KMS-11 (cell line): ENCODE data around the gene INO80C.

Experiments
- H2AFZ ChIP-seq: fragments of 200-600 bp; sonication (generic); 2 replicates; pipeline ENCODE4 v1.6.1; 2016; ENCODE audit warnings: antibody characterized with exemption, mixed run types, low read depth
- H3K27ac ChIP-seq: fragments of 200-600 bp; sonication (generic); 2 replicates; pipeline ENCODE4 v1.6.1; 2016; ENCODE audit warnings: mild to moderate bottlenecking, mixed run types
- H3K27me3 ChIP-seq: fragments of 200-600 bp; sonication (generic); 2 replicates; pipeline ENCODE4 v1.6.1; 2017; ENCODE audit warnings: mild to moderate bottlenecking, low read depth, mixed run types, moderate library complexity; ENCODE audit not compliant: insufficient read depth
- H3K36me3 ChIP-seq: fragments of 200-600 bp; sonication (generic); 2 replicates; pipeline ENCODE4 v1.6.1; 2017; ENCODE audit warnings: mild to moderate bottlenecking, mixed run types; ENCODE audit not compliant: insufficient read depth
- H3K4me1 ChIP-seq: fragments of 200-600 bp; sonication (generic); 2 replicates; pipeline ENCODE4 v1.6.1; 2016; ENCODE audit warnings: mild to moderate bottlenecking, low read depth, mixed run types; ENCODE audit not compliant: poor library complexity, severe bottlenecking
- H3K4me2 ChIP-seq: fragments of 200-600 bp; sonication (generic); 2 replicates; pipeline ENCODE4 v1.7.0; 2016; ENCODE audit warnings: mild to moderate bottlenecking, mixed run types
- H3K4me3 ChIP-seq: fragments of 200-600 bp; sonication (generic); IDR thresholded peaks from 2 replicates; pipeline ENCODE4 v1.6.1; 2017; ENCODE audit warnings: low read depth, low read length, mixed read lengths; ENCODE audit not compliant: insufficient read depth
- H3K79me2 ChIP-seq: fragments of 200-600 bp; sonication (generic); 2 replicates; pipeline ENCODE4 v1.6.1; 2016; ENCODE audit warnings: low read depth, mixed run types; ENCODE audit not compliant: insufficient read depth
- H3K9ac ChIP-seq: fragments of 200-600 bp; sonication (generic); 2 replicates; pipeline ENCODE4 v1.6.1; 2016; ENCODE audit warnings: mild to moderate bottlenecking, mixed run types
- H4K20me1 ChIP-seq: fragments of 200-600 bp; sonication (generic); 2 replicates; pipeline ENCODE4 v1.6.1; 2016; ENCODE audit warnings: mild to moderate bottlenecking, mixed run types; ENCODE audit not compliant: insufficient read depth
- TF ChIP-seq, protein P1 (sequence below): fragments of 200-600 bp; sonication (generic); conservative IDR thresholded peaks from 2 replicates; pipeline ENCODE4 v1.6.1; 2017; ENCODE audit warnings: low read depth, mild to moderate bottlenecking, antibody characterized with exemption, low read length, moderate library complexity, mixed read lengths

Gene INO80C

DNA sequence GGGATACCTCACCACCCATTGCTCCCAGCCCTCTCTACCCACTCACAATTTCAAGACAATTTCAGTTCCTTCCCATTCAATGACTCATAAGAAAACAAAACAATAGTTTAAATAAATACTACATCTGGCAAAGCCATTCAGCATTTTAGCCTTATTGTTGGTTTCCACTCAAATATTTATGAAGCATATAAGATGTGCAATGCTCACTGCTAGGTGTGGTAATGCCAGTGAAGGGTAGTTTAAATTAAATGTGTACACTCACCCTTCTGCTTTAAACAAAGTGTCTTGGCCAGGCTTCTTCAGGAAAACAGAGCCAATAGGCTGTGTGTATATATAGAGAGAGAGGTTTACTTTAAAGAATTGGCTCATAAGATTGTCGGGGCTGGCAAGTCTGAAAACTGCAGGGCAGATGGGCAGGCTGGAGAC, 37.0 kb downstream of the INO80C start:
- no peaks in the 10 kb centered on the region for H3K27me3 ChIP-seq
- no peaks in the 10 kb centered on the region for H3K36me3 ChIP-seq
- TF ChIP-seq, protein P1, sequence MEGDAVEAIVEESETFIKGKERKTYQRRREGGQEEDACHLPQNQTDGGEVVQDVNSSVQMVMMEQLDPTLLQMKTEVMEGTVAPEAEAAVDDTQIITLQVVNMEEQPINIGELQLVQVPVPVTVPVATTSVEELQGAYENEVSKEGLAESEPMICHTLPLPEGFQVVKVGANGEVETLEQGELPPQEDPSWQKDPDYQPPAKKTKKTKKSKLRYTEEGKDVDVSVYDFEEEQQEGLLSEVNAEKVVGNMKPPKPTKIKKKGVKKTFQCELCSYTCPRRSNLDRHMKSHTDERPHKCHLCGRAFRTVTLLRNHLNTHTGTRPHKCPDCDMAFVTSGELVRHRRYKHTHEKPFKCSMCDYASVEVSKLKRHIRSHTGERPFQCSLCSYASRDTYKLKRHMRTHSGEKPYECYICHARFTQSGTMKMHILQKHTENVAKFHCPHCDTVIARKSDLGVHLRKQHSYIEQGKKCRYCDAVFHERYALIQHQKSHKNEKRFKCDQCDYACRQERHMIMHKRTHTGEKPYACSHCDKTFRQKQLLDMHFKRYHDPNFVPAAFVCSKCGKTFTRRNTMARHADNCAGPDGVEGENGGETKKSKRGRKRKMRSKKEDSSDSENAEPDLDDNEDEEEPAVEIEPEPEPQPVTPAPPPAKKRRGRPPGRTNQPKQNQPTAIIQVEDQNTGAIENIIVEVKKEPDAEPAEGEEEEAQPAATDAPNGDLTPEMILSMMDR: no peak
- peaks cover 13% of the 10 kb centered on the region for H3K4me1 ChIP-seq
- H2AFZ ChIP-seq: no peak overlapping the region
- H3K27ac ChIP-seq: no peak overlapping the region
- H4K20me1 ChIP-seq: no peaks in the 10 kb centered on the region
- no peaks in the 10 kb centered on the region for H3K79me2 ChIP-seq
- no peak overlapping the region for H3K4me3 ChIP-seq
- H3K9ac ChIP-seq: no peak overlapping the region
- no peak overlapping the region for H3K4me2 ChIP-seq

DNA sequence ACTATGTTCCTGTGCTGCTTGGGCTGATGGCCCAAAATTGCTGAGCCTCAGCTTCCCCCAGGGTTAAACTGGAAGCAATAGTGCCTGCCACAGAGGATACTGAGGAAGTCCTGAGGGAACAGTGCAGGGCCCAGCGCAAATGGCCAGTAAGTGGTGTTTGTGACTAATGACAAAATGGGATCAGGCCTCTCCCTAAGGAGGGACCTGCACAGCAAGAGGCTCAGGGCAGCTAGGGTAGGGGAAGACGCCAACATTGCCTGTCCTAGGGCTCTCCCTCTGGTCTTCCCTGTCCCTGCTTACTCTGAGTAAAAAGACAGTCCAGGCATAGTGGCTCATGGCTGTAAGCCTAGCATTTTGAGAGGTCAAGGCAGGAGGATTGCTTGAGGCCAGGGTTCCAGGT, 37.8 kb downstream of the INO80C start:
- Histone ChIP-seq H3K9ac (no peak overlapping the region), H4K20me1 (no peaks in the 10 kb centered on the region), H3K36me3 (no peaks in the 10 kb centered on the region), H3K27me3 (no peaks in the 10 kb centered on the region), H2AFZ (no peak overlapping the region), H3K4me2 (no peak overlapping the region), H3K27ac (no peak overlapping the region), H3K79me2 (no peaks in the 10 kb centered on the region), H3K4me3 (no peak overlapping the region), H3K4me1 (peaks cover 13% of the 10 kb centered on the region)
- TF ChIP-seq, protein P1: no peak

DNA sequence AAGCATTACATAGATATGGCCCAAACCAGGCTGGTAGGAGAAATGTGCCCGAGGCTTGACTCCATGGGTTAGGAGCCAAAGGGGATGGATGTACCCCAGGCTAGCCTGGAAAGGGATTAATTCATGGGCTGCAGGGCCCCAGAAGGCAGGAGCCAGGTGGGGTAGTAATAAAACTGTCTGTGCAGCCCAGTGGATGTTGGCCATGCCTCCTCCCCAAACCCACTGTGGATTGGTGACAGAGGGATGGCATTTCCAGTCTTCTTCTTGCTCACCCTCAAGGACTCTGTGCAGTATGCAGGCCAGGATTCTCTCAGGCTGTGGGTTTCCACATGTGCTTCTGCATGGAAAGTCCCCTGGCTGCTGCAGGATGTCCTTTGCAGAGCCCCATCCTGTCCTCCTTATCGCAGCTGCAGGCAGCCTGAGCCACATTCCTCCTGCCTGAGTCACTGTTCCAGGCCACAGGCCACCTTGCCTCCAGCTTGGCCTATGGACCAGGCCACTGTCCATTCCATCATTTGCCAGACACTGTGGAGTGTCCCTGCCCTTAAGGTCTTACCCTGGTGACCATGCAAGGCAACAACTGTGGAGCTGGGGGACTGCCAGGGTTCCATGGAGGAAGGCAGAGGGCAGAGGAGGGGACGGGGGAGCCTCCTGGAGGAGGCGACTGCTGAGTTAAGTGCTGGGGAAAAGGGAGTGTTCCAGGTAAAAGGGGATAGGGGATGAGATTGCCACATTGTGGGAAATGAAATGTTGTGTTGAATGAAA, 38.9 kb downstream of the INO80C start:
- no peaks in the 10 kb centered on the region for H3K79me2 ChIP-seq
- peaks cover 13% of the 10 kb centered on the region for H3K4me1 ChIP-seq
- no peak overlapping the region for H2AFZ ChIP-seq
- H3K4me3 ChIP-seq: no peak overlapping the region
- no peak overlapping the region for H3K9ac ChIP-seq
- no peaks in the 10 kb centered on the region for H4K20me1 ChIP-seq
- TF ChIP-seq, protein P1: no peak
- H3K27ac ChIP-seq: no peak overlapping the region
- no peak overlapping the region; the same call in 1 of the 2 replicates for H3K4me2 ChIP-seq
- no peaks in the 10 kb centered on the region for H3K36me3 ChIP-seq
- H3K27me3 ChIP-seq: no peaks in the 10 kb centered on the region

DNA sequence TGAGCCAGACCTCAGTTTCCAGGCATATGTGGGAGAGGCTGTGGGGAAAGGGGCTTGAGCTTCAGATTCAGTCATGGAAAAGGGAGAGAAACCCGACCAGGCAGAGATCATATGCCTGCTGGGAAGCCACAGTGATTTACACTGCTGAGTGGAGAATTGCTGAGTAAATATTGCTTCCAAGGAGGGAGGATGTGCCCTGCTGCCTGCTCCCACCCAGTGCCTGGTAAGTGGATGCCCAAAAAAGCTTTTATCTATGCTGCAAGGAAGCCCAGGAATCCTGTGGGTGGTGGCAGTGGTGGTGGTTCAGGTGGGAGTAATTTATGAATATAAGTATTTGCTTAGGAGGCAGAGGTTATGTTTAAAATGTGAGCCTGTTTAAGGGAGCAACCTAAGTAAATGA, 39.5 kb downstream of the INO80C start:
- H3K79me2 ChIP-seq: no peaks in the 10 kb centered on the region
- H3K27ac ChIP-seq: no peak overlapping the region
- no peak overlapping the region for H3K4me3 ChIP-seq
- no peaks in the 10 kb centered on the region for H3K27me3 ChIP-seq
- H4K20me1 ChIP-seq: no peaks in the 10 kb centered on the region
- no peak overlapping the region for H3K9ac ChIP-seq
- H3K4me2 ChIP-seq: no peak overlapping the region
- H3K4me1 ChIP-seq: peaks cover 13% of the 10 kb centered on the region
- H2AFZ ChIP-seq: no peak overlapping the region
- H3K36me3 ChIP-seq: no peaks in the 10 kb centered on the region
- TF ChIP-seq, protein P1: no peak
